ENCODE results near the gene MTG2.

MTG2 gene

DNA sequence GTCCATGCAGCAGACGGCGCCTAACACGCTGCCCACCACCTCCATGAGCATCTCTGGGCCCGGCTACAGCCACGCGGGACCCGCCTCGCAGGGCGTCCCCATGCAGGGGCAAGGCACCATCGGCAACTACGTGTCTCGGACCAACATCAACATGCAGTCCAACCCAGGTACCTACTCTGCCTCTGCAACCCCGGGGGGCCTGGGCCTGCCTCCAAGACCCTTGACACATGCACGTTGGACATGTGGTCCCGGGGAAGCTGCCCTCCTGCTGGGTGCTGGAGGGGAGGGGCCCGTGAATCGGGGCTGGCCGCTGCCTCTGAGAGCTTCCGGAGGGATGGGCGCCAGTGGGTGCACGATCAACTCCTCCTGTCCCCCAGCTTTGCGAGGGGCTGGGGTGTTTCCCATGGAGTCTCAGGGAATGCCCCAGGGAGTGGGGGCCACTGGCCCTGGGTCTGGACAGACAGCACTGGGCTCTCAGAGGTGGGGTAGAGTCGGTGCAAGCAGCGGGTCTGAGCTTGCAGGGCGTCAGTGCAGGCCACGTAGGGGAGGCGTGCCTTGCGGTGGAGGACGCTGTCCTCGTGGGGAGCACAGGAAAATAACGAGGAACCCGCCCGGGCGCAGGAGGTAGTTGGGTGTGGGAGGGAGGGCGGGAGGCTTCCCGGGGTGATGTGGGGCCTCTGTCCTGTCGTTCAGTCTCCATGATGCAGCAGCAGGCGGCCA, 19.9 kb upstream of the MTG2 start:
- DNase-seq (ENCODE audit: low spot score), result no peak

- DNase-seq (ENCODE audit: low spot score), result no peak
Measured at GRCh38 chr20:62163485-62163865, 19.4 kb upstream of the MTG2 start.

DNA sequence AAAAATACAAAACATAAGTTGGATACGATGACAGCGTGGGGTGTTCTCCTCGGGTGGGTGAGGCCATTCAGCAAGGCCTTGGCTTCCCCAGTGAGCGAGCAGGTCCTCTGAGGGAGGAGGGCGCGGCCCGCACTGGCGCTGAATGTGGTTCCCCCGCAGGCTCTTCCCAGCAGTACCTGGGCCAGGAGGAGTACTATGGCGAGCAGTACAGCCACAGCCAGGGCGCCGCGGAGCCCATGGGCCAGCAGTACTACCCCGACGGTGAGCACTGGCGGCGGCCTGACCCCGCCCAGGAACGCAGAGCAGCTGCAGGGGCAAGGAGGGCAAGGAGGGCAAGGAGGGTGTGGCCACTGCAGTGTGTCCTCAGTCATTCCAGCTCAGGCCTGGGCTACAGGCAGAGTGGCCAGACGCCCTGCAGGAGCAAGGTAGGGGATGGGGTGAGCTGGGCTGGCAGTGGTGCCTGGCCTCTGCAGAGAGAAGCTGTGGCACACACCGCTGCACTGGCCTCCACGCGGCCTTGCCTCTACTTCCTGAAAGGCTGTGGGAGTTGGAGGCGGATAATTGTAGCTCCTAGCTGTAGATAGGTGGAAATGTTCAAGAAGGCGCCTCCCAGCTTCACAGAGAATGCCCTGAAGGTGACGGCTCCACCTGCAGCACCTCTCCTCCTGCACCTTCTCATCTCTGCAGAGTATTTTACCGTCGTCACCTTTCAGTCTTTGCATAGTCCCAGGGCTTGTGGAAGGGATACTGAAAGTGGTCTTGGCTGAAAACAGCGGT, 18.7 kb upstream of the MTG2 start:
- no peak for DNase-seq (ENCODE audit: low spot score)

- no peak for DNase-seq (ENCODE audit: low spot score)
Measured at GRCh38 chr20:62164879-62165761, 17.7 kb upstream of the MTG2 start.

- DNase-seq (ENCODE audit: low spot score), result no peak
Measured at GRCh38 chr20:62165762-62166399, 16.9 kb upstream of the MTG2 start.

DNA sequence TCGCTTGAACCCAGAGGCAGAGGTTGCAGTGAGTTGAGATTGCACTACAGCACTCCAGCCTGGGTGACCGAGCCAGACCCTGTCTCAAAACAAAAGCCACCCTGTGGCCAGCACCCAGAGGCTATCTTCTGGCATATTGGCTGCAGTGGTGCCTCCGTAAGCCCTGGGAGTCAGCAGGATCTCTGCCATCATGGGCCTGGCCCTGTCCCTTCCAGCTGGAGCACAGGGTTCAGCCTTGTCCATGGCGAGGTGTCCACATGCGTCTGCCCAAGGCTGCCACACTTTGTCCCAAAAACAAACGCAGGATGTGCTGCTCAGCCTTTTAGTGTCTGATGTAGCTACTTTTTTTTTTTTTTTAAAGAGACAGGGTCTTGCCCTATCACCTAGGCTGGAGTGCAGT, 15.4 kb upstream of the MTG2 start:
- no peak for DNase-seq (ENCODE audit: low spot score)

GRCh38 chr20:62168061-62168460, 14.8 kb upstream of the MTG2 start:
- no peak for DNase-seq (ENCODE audit: low spot score)

- DNase-seq (ENCODE audit: low spot score), result no peak
Measured at GRCh38 chr20:62168890-62169435, 13.9 kb upstream of the MTG2 start.

GRCh38 chr20:62170536-62170935, 12.3 kb upstream of the MTG2 start:
- DNase-seq (ENCODE audit: low spot score), result no peak

DNA sequence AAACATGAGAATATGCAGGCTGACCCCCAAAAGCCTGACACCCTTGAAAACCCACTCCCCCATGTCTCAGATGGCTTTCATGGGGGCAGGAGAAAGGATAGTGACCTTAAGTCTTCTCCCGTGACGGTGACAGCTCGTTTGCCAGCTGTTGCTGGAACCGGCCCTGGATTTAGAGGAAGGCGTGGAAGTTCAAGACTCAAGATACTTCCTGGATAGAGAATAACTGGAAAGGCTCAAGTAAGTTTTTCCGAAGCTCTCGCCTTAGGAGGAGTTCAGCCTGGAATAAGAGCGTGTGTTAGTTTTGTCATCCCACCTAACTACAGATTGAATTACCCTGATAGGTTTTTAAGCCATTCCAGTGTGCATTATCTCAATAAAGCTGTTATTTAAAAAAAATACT, 11.6 kb upstream of the MTG2 start:
- DNase-seq (ENCODE audit: low spot score), result no peak

DNA sequence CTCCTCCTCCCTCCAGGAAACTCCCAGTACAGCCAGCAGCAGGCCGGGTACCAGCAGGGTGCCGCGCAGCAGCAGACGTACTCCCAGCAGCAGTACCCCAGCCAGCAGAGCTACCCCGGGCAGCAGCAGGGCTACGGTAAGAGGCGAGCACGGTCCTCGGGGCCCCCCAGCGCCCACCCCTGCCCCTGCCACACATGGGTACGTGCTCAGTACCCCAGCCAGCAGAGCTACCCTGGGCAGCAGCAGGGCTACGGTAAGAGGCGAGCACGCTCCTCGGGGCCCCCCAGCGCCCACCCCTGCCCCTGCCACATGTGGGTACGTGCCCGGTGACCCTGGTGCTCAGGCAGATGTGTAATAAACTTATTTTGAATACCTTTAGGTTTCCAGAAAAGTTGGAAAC, 10.2 kb upstream of the MTG2 start:
- DNase-seq (ENCODE audit: low spot score), result no peak

DNA sequence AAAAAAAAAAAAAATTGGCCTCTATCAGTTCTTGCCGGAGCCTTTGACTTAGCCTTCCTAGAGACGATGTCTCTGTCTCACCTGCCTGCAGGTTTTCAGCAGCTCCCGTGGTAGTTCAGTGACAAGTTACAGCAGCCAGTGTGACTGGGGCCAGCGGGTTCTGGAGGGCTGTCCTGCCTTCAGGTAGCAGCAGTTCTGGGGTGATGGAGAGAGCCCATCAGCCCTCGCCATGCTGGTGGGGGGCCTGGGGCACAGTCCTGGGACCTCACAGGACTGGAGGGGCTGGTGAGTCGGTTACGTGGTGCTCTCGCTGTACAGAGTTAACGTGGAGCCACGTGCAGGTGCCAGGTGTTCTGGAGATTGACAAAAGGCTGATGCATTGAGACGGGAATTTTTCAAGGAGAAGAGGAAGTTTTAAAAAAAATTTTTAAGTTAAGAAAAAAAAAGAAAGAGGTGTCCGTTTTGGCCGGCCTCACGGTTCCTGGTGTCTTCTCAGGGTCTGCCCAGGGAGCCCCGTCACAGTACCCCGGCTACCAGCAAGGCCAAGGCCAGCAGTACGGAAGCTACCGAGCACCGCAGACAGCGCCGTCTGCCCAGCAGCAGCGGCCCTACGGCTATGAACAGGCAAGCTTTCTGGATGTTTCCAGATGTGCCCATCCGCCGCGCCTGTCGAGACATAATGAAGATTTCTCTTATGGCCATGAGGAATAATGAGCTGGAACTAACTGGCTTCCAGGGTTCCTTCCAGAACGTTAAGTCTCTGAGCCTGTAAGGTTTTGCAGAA, 8.6 kb upstream of the MTG2 start:
- DNase-seq (ENCODE audit: low spot score), result no peak

- DNase-seq (ENCODE audit: low spot score), result no peak
Measured at GRCh38 chr20:62174870-62175624, 7.8 kb upstream of the MTG2 start.

DNA sequence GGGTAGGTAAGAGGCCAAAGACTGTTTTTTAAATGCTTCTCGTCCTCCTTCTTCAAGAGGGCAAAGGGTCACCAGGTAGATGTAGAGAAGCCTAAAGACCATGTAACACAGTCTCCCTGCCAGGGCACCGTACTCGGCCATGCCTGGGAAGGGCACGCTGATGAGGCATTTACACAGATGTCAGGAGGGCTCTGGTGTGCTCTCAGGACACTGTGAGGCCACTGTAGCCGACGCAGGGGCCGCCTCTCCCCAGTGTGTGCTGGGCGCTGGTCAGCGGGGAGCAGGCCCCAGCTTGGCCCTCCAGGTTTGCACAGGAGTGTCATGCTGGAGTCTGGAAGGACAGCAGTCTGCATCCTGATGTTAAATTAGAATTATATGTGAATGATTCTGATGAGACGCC, 7.1 kb upstream of the MTG2 start:
- DNase-seq (ENCODE audit: low spot score), result no peak

DNA sequence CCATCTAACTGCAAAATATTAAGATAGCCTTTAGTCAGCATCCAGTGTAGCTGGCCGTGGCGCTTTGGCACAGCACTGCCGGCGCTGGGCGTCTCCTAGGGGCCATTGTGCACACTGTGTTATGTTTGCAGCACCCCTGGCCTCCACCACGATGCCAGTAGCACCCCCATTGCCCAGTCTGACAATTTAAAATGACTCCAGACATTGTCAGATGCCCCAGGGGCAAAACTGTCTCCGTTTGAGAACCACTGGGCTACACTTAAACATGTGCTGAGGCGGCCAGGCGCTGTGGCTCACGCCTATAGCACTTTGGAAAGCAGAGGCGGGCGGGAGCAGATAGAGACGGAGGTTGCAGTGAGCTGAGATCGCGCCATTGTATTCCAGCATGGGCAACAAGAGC, 6.0 kb upstream of the MTG2 start:
- DNase-seq (ENCODE audit: low spot score), result no peak

DNA sequence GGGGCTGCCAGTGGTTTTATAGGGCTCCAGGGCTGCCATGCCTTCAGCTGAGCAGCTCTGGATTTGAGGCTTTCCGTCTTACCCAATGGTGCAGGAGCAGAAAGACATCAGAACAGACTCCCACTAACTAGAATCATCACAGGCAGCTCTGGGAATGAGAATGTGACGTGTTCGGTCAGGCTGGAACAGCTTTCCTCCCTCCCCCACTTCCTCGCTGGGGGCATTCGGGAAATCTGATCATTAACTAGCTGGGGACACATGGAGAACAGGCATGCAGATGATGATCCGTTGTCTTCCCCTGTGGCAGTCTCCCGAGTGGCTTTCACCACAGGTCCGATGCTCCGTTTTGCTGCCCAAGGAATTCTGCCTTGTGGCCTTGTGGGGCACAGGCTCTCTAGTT, 5.5 kb upstream of the MTG2 start:
- no peak for DNase-seq (ENCODE audit: low spot score)

- DNase-seq (ENCODE audit: low spot score), result no peak
Measured at GRCh38 chr20:62178316-62179161, 4.3 kb upstream of the MTG2 start.

DNA sequence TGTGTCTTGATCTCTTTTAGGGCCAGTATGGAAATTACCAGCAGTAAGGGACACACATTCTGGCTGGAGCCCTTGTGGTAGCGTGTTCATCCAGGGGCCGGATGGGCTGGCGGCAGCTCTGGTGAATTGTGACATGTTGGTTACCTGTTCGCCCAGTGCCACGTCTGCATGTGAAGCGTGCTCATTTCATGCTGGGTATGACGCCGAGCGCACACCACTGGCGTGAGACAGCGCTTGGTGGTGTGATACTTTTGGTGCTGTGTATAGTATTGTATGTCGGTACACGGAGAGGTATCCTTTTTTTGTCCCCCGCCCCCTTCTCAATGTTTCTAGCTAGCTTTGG, 3.7 kb upstream of the MTG2 start:
- no peak for DNase-seq (ENCODE audit: low spot score)

DNA sequence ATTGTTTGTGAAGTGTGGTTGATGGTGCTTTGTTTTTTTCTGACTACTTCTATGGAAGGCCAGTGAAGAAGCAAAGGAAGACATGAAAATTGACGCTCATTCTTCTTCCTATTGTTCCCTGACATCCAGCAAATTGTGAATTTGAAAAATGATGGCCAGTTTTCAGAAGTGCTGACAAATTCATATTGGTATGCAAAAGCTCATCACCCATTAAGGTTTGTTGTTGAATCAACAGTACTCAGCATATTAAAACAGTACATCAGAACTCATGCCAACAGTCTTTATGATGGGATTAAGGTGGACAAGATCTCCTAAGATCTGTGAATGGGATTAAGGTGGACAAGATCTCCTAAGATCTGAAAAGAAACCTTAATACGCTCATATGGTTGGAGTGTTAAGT, 1.0 kb upstream of the MTG2 start:
- DNase-seq (ENCODE audit: low spot score), result peak; percentile 6
